ENCODE data around the gene PXMP2.

Gene PXMP2

DNA sequence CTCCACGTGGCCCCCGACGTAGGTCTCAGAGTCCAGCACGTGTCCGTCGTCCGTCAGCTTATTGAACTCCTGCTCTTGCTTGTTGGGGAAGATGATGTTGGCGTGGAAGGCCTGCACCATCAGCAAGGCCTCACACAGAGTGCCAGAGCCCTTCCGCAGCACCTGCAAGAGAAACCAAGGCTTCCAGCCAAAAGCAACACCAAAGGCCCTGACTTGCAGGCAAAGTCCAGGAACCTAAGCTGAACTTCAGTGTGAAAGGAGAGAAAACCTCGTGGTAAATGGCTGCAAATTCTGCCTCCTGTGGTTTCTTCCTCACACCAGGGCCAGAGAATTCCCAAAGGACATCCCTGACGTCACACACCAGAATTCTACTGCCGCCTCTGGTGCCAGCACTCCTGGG lies 14.7 kb upstream of the PXMP2 start:
- no peaks in the 10 kb centered on the region for H3K27me3 ChIP-seq (ENCODE audit: insufficient read depth, poor library complexity, severe bottlenecking)
- H3K4me3 ChIP-seq (replicated peaks; ENCODE audit: insufficient read depth, low read length), result no peak overlapping the region
- DNase-seq (ENCODE audit: low read depth in 1 of 2, low spot score in 1 of 2), result no peak
- TF ChIP-seq, protein P1, sequence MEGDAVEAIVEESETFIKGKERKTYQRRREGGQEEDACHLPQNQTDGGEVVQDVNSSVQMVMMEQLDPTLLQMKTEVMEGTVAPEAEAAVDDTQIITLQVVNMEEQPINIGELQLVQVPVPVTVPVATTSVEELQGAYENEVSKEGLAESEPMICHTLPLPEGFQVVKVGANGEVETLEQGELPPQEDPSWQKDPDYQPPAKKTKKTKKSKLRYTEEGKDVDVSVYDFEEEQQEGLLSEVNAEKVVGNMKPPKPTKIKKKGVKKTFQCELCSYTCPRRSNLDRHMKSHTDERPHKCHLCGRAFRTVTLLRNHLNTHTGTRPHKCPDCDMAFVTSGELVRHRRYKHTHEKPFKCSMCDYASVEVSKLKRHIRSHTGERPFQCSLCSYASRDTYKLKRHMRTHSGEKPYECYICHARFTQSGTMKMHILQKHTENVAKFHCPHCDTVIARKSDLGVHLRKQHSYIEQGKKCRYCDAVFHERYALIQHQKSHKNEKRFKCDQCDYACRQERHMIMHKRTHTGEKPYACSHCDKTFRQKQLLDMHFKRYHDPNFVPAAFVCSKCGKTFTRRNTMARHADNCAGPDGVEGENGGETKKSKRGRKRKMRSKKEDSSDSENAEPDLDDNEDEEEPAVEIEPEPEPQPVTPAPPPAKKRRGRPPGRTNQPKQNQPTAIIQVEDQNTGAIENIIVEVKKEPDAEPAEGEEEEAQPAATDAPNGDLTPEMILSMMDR (IDR thresholded peaks at IDR 0.05; ENCODE audit: insufficient read depth, low read length), result no peak
- TF ChIP-seq POLR2AphosphoS5 (IDR thresholded peaks at IDR 0.05; ENCODE audit: low read depth), result no peak
- TF ChIP-seq, protein P2, sequence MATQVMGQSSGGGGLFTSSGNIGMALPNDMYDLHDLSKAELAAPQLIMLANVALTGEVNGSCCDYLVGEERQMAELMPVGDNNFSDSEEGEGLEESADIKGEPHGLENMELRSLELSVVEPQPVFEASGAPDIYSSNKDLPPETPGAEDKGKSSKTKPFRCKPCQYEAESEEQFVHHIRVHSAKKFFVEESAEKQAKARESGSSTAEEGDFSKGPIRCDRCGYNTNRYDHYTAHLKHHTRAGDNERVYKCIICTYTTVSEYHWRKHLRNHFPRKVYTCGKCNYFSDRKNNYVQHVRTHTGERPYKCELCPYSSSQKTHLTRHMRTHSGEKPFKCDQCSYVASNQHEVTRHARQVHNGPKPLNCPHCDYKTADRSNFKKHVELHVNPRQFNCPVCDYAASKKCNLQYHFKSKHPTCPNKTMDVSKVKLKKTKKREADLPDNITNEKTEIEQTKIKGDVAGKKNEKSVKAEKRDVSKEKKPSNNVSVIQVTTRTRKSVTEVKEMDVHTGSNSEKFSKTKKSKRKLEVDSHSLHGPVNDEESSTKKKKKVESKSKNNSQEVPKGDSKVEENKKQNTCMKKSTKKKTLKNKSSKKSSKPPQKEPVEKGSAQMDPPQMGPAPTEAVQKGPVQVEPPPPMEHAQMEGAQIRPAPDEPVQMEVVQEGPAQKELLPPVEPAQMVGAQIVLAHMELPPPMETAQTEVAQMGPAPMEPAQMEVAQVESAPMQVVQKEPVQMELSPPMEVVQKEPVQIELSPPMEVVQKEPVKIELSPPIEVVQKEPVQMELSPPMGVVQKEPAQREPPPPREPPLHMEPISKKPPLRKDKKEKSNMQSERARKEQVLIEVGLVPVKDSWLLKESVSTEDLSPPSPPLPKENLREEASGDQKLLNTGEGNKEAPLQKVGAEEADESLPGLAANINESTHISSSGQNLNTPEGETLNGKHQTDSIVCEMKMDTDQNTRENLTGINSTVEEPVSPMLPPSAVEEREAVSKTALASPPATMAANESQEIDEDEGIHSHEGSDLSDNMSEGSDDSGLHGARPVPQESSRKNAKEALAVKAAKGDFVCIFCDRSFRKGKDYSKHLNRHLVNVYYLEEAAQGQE (IDR thresholded peaks at IDR 0.05; ENCODE audit: insufficient replicate concordance, low read depth), result no peak
- TF ChIP-seq SPI1 (IDR thresholded peaks at IDR 0.05; ENCODE audit: borderline replicate concordance, low read depth), result no peak
- TF ChIP-seq GABPA (IDR thresholded peaks at IDR 0.05; ENCODE audit: low read depth), result no peak
- no peak overlapping the region for H3K27ac ChIP-seq (replicated peaks)

DNA sequence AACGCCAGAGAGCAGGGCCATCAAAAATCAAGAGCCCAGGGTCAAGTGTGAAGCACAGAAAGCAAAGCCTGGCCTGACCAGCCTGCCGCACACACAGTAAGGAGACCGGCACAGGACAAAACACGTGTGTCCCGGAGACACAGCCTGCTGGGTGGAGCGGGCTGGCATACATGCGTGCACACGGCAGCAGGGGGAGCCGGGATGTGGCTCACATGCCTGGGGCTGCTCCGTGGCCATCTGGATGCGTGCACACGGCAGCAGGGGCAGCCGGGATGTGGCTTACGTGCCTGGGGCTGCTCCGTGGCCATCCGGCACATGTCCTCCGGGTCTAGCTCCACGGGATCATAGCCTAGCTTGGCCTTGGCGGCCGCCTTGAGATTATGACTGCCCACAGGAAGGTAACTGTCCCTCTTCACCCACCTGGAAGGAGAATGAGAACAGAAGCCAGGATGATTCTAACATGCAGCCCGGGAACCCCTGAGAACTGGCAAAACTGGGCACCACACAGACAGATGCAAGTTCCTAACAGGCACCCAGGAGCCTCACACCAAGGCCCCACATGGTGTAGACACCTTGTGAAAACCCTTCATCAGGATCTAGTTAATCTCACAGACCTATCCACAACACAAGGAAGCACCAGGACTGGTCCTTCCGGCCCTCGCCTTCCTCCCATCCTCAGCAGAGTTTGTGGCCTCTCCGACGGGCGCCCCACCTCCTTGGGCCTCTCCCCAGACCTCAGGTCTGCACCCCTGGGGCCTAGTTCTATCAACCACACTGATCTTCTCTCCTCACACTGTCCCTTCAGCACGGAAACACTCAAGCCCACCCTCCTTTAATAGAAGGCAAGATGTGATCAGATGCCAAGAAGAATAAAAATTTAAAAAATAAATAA lies 13.9 kb upstream of the PXMP2 start:
- DNase-seq (ENCODE audit: low read depth in 1 of 2, low spot score in 1 of 2), result no peak
- TF ChIP-seq SPI1 (IDR thresholded peaks at IDR 0.05; ENCODE audit: borderline replicate concordance, low read depth) (no peak), POLR2AphosphoS5 (IDR thresholded peaks at IDR 0.05; ENCODE audit: low read depth) (no peak), GABPA (IDR thresholded peaks at IDR 0.05; ENCODE audit: low read depth) (no peak)
- TF ChIP-seq, protein P2 (IDR thresholded peaks at IDR 0.05; ENCODE audit: insufficient replicate concordance, low read depth), result no peak
- TF ChIP-seq, protein P1 (IDR thresholded peaks at IDR 0.05; ENCODE audit: insufficient read depth, low read length), result no peak
- no peaks in the 10 kb centered on the region for H3K27me3 ChIP-seq (ENCODE audit: insufficient read depth, poor library complexity, severe bottlenecking)
- H3K4me3 ChIP-seq (replicated peaks; ENCODE audit: insufficient read depth, low read length), result no peak overlapping the region
- no peak overlapping the region for H3K27ac ChIP-seq (replicated peaks)

DNA sequence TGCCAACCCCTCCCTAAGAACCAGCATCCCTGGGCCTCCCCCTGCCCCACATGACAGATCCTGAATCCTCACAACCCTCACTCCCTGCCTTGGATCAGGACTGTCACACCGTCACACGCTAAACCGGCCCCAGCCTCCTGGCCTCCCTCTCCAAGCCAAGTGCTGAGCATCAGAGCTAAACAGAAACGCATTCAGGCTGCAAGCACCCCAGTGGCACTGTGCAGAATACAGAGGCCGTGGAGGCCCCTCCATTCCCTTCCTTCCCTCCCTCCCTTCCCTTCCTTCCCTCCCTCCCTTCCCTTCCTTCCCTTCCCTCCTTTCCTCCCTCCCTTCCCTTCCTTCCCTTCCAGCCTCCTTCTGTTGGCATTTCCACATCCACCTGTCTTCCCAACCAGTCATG lies 12.8 kb upstream of the PXMP2 start:
- Histone ChIP-seq H3K27ac (replicated peaks) (no peak overlapping the region), H3K27me3 (ENCODE audit: insufficient read depth, poor library complexity, severe bottlenecking) (no peaks in the 10 kb centered on the region), H3K4me3 (replicated peaks; ENCODE audit: insufficient read depth, low read length) (no peak overlapping the region)
- DNase-seq (ENCODE audit: low read depth in 1 of 2, low spot score in 1 of 2), result no peak
- TF ChIP-seq, protein P1 (IDR thresholded peaks at IDR 0.05; ENCODE audit: insufficient read depth, low read length), result no peak
- TF ChIP-seq GABPA (IDR thresholded peaks at IDR 0.05; ENCODE audit: low read depth) (no peak), POLR2AphosphoS5 (IDR thresholded peaks at IDR 0.05; ENCODE audit: low read depth) (no peak), SPI1 (IDR thresholded peaks at IDR 0.05; ENCODE audit: borderline replicate concordance, low read depth) (no peak)
- TF ChIP-seq, protein P2 (IDR thresholded peaks at IDR 0.05; ENCODE audit: insufficient replicate concordance, low read depth), result no peak

Data from HL-60 (cell line).